Cardiac fibroblast (primary cell): ENCODE data around the gene SVOPL.

Source experiments
- DNase-seq, 2 donors: peaks; one replicate each; pipeline versions ENCODE4 v3.0.0 to v3.0.0-alpha.2; 2010; ENCODE audit warnings: low read depth in 2 of 2
- H3K4me3 ChIP-seq, 2 donors: replicated peaks in 1 of 2; 1 replicate in 1 of 2; 2 replicates in 1 of 2; pipeline ENCODE4 v1.5.1; 2011; ENCODE audit warnings: low read depth in 2 of 2, low read length in 2 of 2, mild to moderate bottlenecking in 2 of 2, moderate library complexity in 1 of 2
- CTCF ChIP-seq: IDR thresholded peaks from one replicate; pipeline ENCODE4 v1.5.1; 2011; ENCODE audit warnings: low read depth, mild to moderate bottlenecking, low read length, inconsistent platforms

Gene SVOPL

DNA sequence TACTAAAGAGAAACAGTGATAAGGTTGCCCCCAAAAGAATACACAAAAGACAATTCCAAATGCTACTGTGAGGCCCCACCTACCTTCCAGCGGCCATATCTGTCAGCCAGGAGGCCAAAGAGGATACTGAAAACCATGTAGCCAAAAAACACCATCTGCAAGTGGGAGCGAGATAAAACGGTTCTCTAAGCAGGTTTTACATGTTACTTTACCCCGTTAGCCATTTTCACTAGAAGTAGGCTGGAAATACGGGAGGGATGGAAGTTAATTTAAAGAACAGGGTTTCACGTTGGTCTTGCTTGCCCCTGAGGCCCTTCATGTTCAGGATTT is 38.2 kb downstream of the SVOPL start:
- DNase-seq, result no peak

DNA sequence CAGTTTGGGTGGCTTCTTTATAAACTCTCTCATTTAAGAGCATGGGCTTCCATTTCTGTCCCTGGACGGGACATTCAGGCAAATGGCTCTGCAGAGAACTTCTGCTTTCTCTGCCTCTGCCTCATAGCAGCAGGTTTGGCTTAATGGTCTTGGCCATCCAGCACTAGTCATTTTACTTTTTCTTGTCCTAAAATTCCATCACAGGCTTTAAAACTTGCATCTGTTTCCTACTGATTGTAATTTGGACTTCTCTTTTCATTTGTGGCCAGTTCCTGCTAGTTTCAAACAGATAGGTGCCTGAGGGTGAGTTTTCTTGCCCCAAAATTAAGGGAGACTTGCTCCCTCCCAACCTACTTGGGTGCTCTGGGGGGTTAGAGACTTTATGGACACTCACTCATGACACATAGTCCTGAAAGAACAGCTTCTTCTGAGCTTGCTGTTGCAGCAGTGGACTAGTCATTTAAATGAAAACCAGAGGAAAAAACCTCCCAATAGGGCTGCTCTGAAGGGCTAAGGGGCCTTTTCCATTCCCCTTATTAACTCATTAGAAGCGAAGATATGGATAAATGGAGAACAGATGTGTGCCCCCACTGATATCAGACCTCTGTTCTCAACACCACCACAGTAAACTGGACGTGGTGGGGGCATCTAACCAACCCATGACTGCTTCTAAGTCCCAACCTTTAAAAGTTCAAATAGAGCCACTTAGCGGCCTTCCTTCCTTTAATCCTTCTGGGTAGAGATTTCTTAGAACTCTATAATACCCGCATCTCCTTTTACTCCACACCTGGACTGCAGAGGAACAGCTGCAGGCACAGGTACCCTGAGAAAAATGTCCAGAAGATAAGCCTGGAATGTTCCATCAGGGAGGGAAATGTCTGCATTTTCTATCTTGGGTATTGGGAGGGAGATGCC is 38.8 kb downstream of the SVOPL start:
- no peak for TF ChIP-seq CTCF
- no peak for DNase-seq
- H3K4me3 ChIP-seq, result no peak overlapping the region

More for the DNA sequence above, 38.2 kb downstream of the SVOPL start:
- no peak overlapping the region for H3K4me3 ChIP-seq
- no peak for TF ChIP-seq CTCF

DNA sequence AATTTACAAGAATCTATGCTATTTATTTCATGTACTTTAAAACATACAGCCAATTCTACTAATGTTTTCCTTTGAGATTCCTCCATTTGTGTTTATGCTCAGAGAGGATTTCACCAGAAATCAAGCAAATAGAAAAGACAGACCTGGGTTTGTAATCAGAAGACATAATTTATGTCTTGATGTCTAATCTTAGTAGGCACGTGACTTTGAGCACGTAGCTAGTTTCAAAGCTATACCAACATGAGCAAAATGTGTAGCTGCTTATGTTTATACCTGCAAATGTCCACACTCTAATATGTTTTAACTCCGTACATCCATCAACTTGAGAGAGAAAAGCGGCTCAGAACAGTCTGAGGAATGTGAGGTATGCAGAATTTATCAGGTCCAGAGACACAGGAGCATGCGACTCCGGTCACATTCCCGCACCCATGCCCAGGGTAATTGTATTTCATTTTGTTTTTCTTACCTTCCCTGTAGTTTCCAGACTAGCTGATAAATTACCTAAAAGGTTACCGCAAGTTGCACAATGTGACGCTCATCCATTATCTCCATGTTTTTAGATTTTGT is 40.0 kb downstream of the SVOPL start:
- H3K4me3 ChIP-seq, result no peak overlapping the region
- TF ChIP-seq CTCF, result no peak
- DNase-seq, result no peak

- H3K4me3 ChIP-seq, result no peak overlapping the region
- DNase-seq, result no peak
- TF ChIP-seq CTCF, result no peak
Measured at GRCh38 chr7:138658889-138659288, 42.3 kb downstream of the SVOPL start.

GRCh38 chr7:138657854-138658386 is 43.2 kb downstream of the SVOPL start:
- H3K4me3 ChIP-seq, result no peak overlapping the region
- DNase-seq, result no peak
- no peak for TF ChIP-seq CTCF

DNA sequence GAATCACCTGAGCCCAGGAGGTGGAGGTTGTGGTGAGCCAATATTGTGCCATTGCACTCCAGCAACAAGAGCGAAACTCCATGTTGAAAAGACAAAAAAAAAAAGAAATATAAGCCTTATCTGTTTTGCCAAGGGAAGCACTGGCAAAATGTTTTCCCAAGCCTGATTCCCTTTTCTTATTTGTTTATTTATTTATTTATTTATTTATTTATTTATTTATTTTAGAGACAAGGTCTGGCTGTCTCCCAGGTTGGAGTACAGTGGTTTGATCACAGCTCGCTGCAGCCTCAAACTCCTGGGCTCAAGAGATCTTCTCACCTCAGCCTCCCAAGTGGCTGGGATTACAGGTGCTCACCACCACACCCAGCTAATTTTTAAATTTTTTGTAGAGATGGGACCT is 44.2 kb downstream of the SVOPL start:
- DNase-seq, result no peak
- TF ChIP-seq CTCF, result no peak
- H3K4me3 ChIP-seq, result no peak overlapping the region
